DMS153 treated with DMSO at 0.1 percent for 48 hours (cell line): ENCODE data around the gene PDCD4.
"Not testable (repeated sequence)": the region's sequence is repeated elsewhere in the genome, so short reads cannot be mapped to it uniquely, and the experiment has no call there.

Experiments used
- DNase-seq: peaks from one replicate; lab custom pipeline; 2025; ENCODE audit not compliant: unreplicated experiment; lab: John Stamatoyannopoulos, UW

PDCD4 gene

GRCh38 chr10:110860576-110861241 is 11.0 kb upstream of the PDCD4 start:
- no peak for DNase-seq

GRCh38 chr10:110861476-110861875 is 10.3 kb upstream of the PDCD4 start:
- DNase-seq = no peak

- DNase-seq = no peak
Observed at GRCh38 chr10:110861930-110862649, 9.6 kb upstream of the PDCD4 start.

- DNase-seq = no peak
Observed at GRCh38 chr10:110862961-110863360, 8.8 kb upstream of the PDCD4 start.

GRCh38 chr10:110863361-110863760 is 8.4 kb upstream of the PDCD4 start:
- DNase-seq = no peak

GRCh38 chr10:110863956-110864355 is 7.8 kb upstream of the PDCD4 start:
- DNase-seq = no peak

GRCh38 chr10:110864662-110865140 is 7.0 kb upstream of the PDCD4 start:
- DNase-seq = peak; percentile 76

- no peak for DNase-seq
Observed at GRCh38 chr10:110865186-110865808, 6.4 kb upstream of the PDCD4 start.

- DNase-seq = no peak
Observed at GRCh38 chr10:110865809-110866482, 5.8 kb upstream of the PDCD4 start.

GRCh38 chr10:110867011-110867806 is 4.5 kb upstream of the PDCD4 start:
- not testable (repeated sequence) for DNase-seq

GRCh38 chr10:110867807-110868465 is 3.8 kb upstream of the PDCD4 start:
- no peak for DNase-seq

- no peak for DNase-seq
Observed at GRCh38 chr10:110868981-110869380, 2.7 kb upstream of the PDCD4 start.

- no peak for DNase-seq
Observed at GRCh38 chr10:110870823-110871297, 868 bp upstream of the PDCD4 start.

- DNase-seq = no peak
Observed at GRCh38 chr10:110872145-110872983, 636 bp downstream of the PDCD4 start.

GRCh38 chr10:110872984-110873923 is 1.5 kb downstream of the PDCD4 start:
- DNase-seq = no peak

GRCh38 chr10:110873951-110874350 is 2.2 kb downstream of the PDCD4 start:
- DNase-seq = no peak

GRCh38 chr10:110876000-110876399 is 4.3 kb downstream of the PDCD4 start:
- DNase-seq = no peak

- no peak for DNase-seq
Observed at GRCh38 chr10:110876788-110877187, 5.1 kb downstream of the PDCD4 start.
